HG02973 (cell line): ENCODE results near the gene NFYA.
"Not testable (repeated sequence)": the region's sequence is repeated elsewhere in the genome, so short reads cannot be mapped to it uniquely, and the experiment has no call there.

Source experiments
- ATAC-seq: cut with Tn5 transposase; IDR thresholded peaks from one replicate; pipeline ENCODE4 v1.9.1; 2021; ENCODE audit warnings: moderate library complexity; ENCODE audit not compliant: unreplicated experiment

The NFYA gene

GRCh38 chr6:41100871-41101287 is 28.1 kb downstream of the NFYA start:
- no peak for ATAC-seq

GRCh38 chr6:41103847-41104246 is 31.1 kb downstream of the NFYA start:
- no peak for ATAC-seq

DNA sequence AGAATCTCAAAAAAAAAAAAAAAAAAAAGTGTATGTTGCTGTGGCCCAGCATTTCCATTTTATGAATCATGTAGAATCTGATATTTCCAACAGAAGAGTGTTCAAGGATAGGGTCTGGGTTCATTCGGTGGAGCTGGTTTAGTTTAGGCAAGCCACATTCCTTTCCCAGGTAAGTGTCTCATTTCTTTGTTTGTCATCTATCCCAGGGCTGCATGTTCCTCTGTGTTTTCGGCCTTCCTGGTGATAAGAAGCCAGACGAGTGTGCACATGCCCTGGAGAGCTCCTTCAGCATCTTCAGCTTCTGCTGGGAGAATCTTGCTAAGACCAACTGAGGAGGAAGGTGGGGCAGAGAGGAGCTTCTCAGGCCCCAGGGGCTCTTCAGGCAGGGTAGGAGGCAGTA is 38.2 kb downstream of the NFYA start:
- ATAC-seq = no peak

- ATAC-seq = not testable (repeated sequence)
Measured at GRCh38 chr6:41115027-41115426, 42.3 kb downstream of the NFYA start.

GRCh38 chr6:41119508-41119907 is 46.7 kb downstream of the NFYA start:
- ATAC-seq = no peak

- no peak for ATAC-seq
Measured at GRCh38 chr6:41120058-41120457, 47.3 kb downstream of the NFYA start.

DNA sequence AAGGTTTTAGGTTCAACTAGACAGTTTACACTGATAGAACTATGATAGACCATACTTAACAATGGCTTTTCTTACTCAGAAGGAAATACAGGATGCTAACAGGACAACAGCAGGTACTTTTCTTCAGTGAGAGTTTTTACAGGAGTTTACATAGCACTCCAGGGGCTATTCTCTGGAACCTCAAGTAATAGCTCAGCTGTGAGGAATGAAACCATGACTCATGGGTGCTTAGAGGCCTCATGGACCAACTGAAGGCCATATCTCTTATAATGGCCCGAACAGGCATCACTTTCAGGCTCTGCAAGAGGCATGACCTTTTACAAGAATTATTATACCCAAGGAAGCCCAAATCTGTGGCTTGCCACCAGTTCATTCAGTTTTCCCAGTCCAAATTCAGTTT is 49.6 kb downstream of the NFYA start:
- no peak for ATAC-seq

- no peak for ATAC-seq
Measured at GRCh38 chr6:41122918-41123317, 50.1 kb downstream of the NFYA start.

GRCh38 chr6:41125282-41125681 is 52.5 kb downstream of the NFYA start:
- ATAC-seq = no peak

DNA sequence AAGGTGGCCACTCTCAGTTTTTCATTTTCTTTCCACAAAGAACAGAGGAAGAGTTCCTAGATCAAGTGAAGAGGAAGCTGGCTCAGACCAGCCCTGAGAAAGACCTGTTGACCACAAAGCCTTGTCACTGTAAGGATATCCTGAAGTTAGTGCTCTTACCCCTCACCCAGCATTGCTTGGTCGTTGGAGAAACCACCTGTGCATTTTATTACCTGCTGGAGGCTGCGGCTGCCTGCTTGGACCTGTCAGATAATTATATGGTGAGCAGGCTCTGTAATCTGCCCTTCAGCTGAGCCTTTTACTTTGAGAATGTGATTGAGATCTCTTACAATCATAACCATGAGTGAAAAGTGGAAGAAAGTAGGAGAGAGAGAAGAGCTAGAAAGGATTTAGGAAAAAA is 59.5 kb downstream of the NFYA start:
- no peak for ATAC-seq

DNA sequence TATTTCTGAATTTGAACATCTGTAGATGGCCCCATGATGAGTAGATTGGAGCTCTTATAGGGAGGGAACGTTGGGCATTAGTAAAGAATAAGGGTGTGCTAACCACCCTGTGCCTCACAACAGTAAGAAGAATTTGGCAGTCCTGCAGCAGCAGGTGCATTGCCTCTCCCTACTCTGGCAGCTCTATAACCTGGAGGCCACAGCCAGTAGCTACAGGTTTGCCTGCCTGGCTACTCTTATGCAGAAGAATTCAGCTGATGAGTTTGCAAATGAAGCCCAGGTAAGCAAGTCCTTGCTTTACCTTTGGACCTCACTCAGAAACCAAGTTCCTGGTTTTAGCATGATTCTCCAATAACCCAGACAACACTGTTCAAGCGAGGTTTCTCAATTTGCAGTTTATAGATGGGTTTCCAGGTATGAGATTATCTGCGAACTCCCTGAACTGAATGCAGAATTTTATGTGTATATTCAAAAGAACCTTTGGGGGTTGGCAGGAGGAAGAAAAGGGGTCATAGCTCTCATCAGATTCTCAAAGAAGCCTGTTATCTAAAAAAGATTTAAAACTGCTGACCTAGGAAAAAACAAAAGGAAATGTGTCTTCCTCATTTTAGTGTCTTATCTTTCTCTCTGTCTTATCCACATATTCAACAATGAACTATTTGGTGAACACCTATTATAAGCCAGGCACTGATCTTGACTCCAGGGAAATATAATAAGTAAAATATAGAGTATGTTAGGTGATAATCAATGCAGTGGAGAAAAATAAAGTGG is 62.5 kb downstream of the NFYA start:
- ATAC-seq = no peak

GRCh38 chr6:41136911-41137310 is 64.1 kb downstream of the NFYA start:
- ATAC-seq = no peak

- no peak for ATAC-seq
Measured at GRCh38 chr6:41147917-41148316, 75.1 kb downstream of the NFYA start.
